Panc1 (cell line): Measurements from ENCODE around the gene SDK1. TPM values are rescaled to one million over a fixed set of nuclear protein-coding genes. Genes with fewer than 3 reads are reported as not detected.
A peak's percentile ranks its signal among the peaks of the same experiment; 100 is the strongest.

Experiments used
- ATAC-seq: fragments of 200-7000 bp; cut with Tn5 transposase; 2 replicates; pipeline ENCODE4 v1.9.1; 2020; ENCODE audit warnings: mild to moderate bottlenecking, moderate library complexity
- BruUV-seq: library from RNA; stranded (reverse); fragments of 400-500 nt; replicated peaks from 2 replicates; lab custom pipeline; 2021; lab: Mats Ljungman, UMichigan
- CTCF ChIA-PET: fragments of 300-600 bp; sonication (Branson Sonifier 250); formaldehyde crosslinking; loops from one replicate; lab custom pipeline; 2022; ENCODE audit warnings: antibody characterized with exemption; lab: Charles Lee
- POLR2A ChIA-PET: fragments of 300-600 bp; sonication (Branson Sonifier 250); formaldehyde crosslinking; loops from one replicate; lab custom pipeline; 2022; ENCODE audit warnings: antibody characterized with exemption; lab: Charles Lee
- DNase-seq: peaks from one replicate; pipeline ENCODE4 v3.0.0-alpha.2; 2010; ENCODE audit warnings: low read depth, low spot score
- H3K27ac ChIP-seq: 2 replicates; pipeline ENCODE4 v1.5.1; 2011; ENCODE audit warnings: mild to moderate bottlenecking, low read length, inconsistent platforms
- H3K27me3 ChIP-seq: fragments of 200-500 bp; sonication (Bioruptor generic); 2 replicates; pipeline ENCODE4 v1.6.0; 2014; ENCODE audit warnings: low read length, inconsistent platforms; ENCODE audit not compliant: control insufficient read depth, insufficient read depth
- H3K36me3 ChIP-seq: fragments of 200-500 bp; sonication (Bioruptor generic); 2 replicates; pipeline ENCODE4 v1.5.1; 2014; ENCODE audit warnings: inconsistent platforms, mild to moderate bottlenecking, low read length, moderate library complexity; ENCODE audit not compliant: control insufficient read depth, insufficient read depth
- H3K4me1 ChIP-seq: 2 replicates; pipeline ENCODE4 v1.5.1; 2011; ENCODE audit warnings: inconsistent platforms, mild to moderate bottlenecking, low read length, moderate library complexity; ENCODE audit not compliant: control insufficient read depth, insufficient read depth
- H3K4me3 ChIP-seq, 2 experiments: 2 replicates each; pipeline ENCODE4 v1.5.1; 2011 to 2012; ENCODE audit warnings: low read depth in 2 of 2, low read length in 2 of 2, mild to moderate bottlenecking in 2 of 2, inconsistent platforms in 1 of 2, moderate library complexity in 1 of 2
- H3K9me3 ChIP-seq: fragments of 200-500 bp; sonication (Bioruptor generic); 2 replicates; pipeline ENCODE4 v1.5.1; 2014; ENCODE audit warnings: low read depth, mild to moderate bottlenecking, inconsistent platforms, low read length, moderate library complexity; ENCODE audit not compliant: control insufficient read depth, insufficient read depth
- CTCF ChIP-seq: fragments of 450-650 bp; IDR thresholded peaks from 2 replicates; pipeline ENCODE4 v1.5.1; 2017; ENCODE audit warnings: mild to moderate bottlenecking
- POLR2AphosphoS5 ChIP-seq: IDR thresholded peaks from 2 replicates; pipeline ENCODE4 v1.6.1; 2012; ENCODE audit warnings: mild to moderate bottlenecking, low read depth, low read length, moderate library complexity
- REST ChIP-seq, 2 experiments: IDR thresholded peaks; 2 replicates each; pipeline ENCODE4 v1.6.1; 2011 to 2012; ENCODE audit warnings: low read depth in 2 of 2, control low read depth in 1 of 2, low read length in 1 of 2, mild to moderate bottlenecking in 1 of 2, moderate library complexity in 1 of 2; ENCODE audit not compliant: insufficient read depth in 1 of 2
- SIN3A ChIP-seq: IDR thresholded peaks from 2 replicates; pipeline ENCODE4 v1.6.1; 2012; ENCODE audit warnings: low read depth, mild to moderate bottlenecking, low read length, moderate library complexity, borderline replicate concordance; ENCODE audit not compliant: insufficient read depth
- TCF7L2 ChIP-seq: IDR thresholded peaks from 2 replicates; pipeline ENCODE4 v1.6.1; 2011; ENCODE audit warnings: mild to moderate bottlenecking, low read depth, low read length, inconsistent platforms
- in situ Hi-C: cut with HindIII; loops from 2 replicates; pipeline ENCODE4 v1.10.0; 2016; ENCODE audit warnings: low sequenced_read_pairs, low pct_unique_long_range_greater_than_20kb
- intact Hi-C: fragments of 100-400 bp; cut with micrococcal nuclease; formaldehyde crosslinking; loops from one replicate; pipeline ENCODE4 v1.10.0; 2022; ENCODE audit not compliant: unreplicated experiment
- total RNA-seq: library from RNA; stranded (reverse); gene quantifications from one replicate; pipeline ENCODE4 v1.2.1, GENCODE V29; 2021; ENCODE audit not compliant: unreplicated experiment

SDK1 gene
- total RNA-seq, 1 experiment from 2014 or later = 47.4 TPM

GRCh38 chr7:3510101-3511020, 209.3 kb downstream of the SDK1 start:
- Histone ChIP-seq H3K9me3 (peaks cover 14% of the 10 kb centered on the region), H3K4me1 (peaks cover 4% of the 10 kb centered on the region; the same call in 1 of the 2 replicates), H3K36me3 (no peaks in the 10 kb centered on the region), H3K4me3 (no peak overlapping the region), H3K27me3 (no peaks in the 10 kb centered on the region), H3K27ac (peak overlapping the region; percentile 12; the same call in 1 of the 2 replicates)
- intact Hi-C loops (no loop called here), in situ Hi-C loops (no loop called here)
- peak; percentile 44; the same call in 1 of the 2 replicates for ATAC-seq
- CTCF ChIA-PET = no interaction called here
- BruUV-seq = no TSS peak
- TF ChIP-seq POLR2AphosphoS5 = no peak
- no peak for TF ChIP-seq TCF7L2
- no peak for TF ChIP-seq REST (IDR thresholded peaks at IDR 0.05; ENCODE audit: insufficient read depth in 1 of 2, low read depth in 2 of 2, low read length in 1 of 2)
- no peak for TF ChIP-seq SIN3A
- no peak for TF ChIP-seq CTCF
- no peak for DNase-seq
- POLR2A ChIA-PET = no interaction called here

- H3K4me3 ChIP-seq = no peak overlapping the region
- no peak for ATAC-seq
- H3K27me3 ChIP-seq = no peaks in the 10 kb centered on the region
- in situ Hi-C loops (no loop called here), intact Hi-C loops (no loop called here)
- peaks cover 17% of the 10 kb centered on the region for H3K4me1 ChIP-seq
- TF ChIP-seq SIN3A = no peak
- no peak for TF ChIP-seq TCF7L2
- TF ChIP-seq CTCF = no peak
- no peak for TF ChIP-seq REST (IDR thresholded peaks at IDR 0.05; ENCODE audit: insufficient read depth in 1 of 2, low read depth in 2 of 2, low read length in 1 of 2)
- no peak for TF ChIP-seq POLR2AphosphoS5
- ChIA-PET POLR2A (interaction anchor here (0.6 kb wide), 1 partner anchor 23 kb away, joined by 6 read pairs; no protein-coding TSS in a partner anchor), CTCF (interaction anchor here (0.7 kb wide), 1 partner anchor 9 kb away, joined by 3 read pairs; no protein-coding TSS in a partner anchor)
- no peaks in the 10 kb centered on the region for H3K36me3 ChIP-seq
- DNase-seq = no peak
- no peaks in the 10 kb centered on the region for H3K9me3 ChIP-seq
- H3K27ac ChIP-seq = no peak overlapping the region; the same call in 1 of the 2 replicates
- no TSS peak for BruUV-seq
Observed at GRCh38 chr7:3517344-3517743, 216.3 kb downstream of the SDK1 start.
